H1 (cell line): ENCODE data around the gene SPP1. TPM values are rescaled to one million over a fixed set of nuclear protein-coding genes. Genes with fewer than 3 reads are reported as not detected.

Source experiments
- ATF2 ChIP-seq: IDR thresholded peaks from 2 replicates; pipeline ENCODE4 v1.6.1; 2012; ENCODE audit warnings: low read length, inconsistent platforms
- EZH2 ChIP-seq: fragments of 200-600 bp; sonication (generic); IDR thresholded peaks from 2 replicates; pipeline ENCODE4 v1.7.1; 2012; ENCODE audit warnings: low read depth, mild to moderate bottlenecking, moderate library complexity, low read length, inconsistent platforms; ENCODE audit not compliant: severe bottlenecking
- MAFK ChIP-seq: IDR thresholded peaks from 2 replicates; pipeline ENCODE4 v1.6.1; 2012; ENCODE audit warnings: low read depth, mild to moderate bottlenecking, improper control_type of control experiment, low read length
- TBP ChIP-seq: IDR thresholded peaks from 2 replicates; pipeline ENCODE4 v1.6.1; 2011; ENCODE audit warnings: low read depth, low read length, improper control_type of control experiment
- polyA plus RNA-seq, 7 experiments: library from polyadenylated mRNA; depleted of rRNA in 3 of 7; stranded (reverse) in 5 of 7; unstranded in 2 of 7; fragments of >200 nt in 5 of 7; fragments of 200-250 nt in 2 of 7; gene quantifications; 1 replicate in 5 of 7; 2 replicates in 1 of 7; 4 replicates in 1 of 7; pipeline versions ENCODE4 v1.2.1 to v1.2.3, GENCODE V29; 2011 to 2013; ENCODE audit warnings: missing spikeins in 2 of 7, mixed read lengths in 2 of 7
- total RNA-seq: library from RNA; stranded (reverse); fragmentation: NEBNext Ultra II Directional; extraction: Animal tissue kit (Norgen Biotek cat#: 25700); gene quantifications from 2 replicates; pipeline ENCODE4 v1.2.1, GENCODE V29; 2021
- TF ChIP-seq, protein P1 (sequence below): fragments of 300-600 bp; sonication (generic); IDR thresholded peaks from 2 replicates; pipeline ENCODE4 v1.7.1; 2012; ENCODE audit warnings: low read length, moderate library complexity, mild to moderate bottlenecking, inconsistent platforms; ENCODE audit not compliant: insufficient replicate concordance
- TF ChIP-seq, protein P2 (sequence below), 3 experiments: IDR thresholded peaks; 1 replicate in 2 of 3; 2 replicates in 1 of 3; pipeline versions ENCODE4 v1.5.1 to v1.6.1; 2011; ENCODE audit warnings: low read length in 3 of 3, mild to moderate bottlenecking in 3 of 3, inconsistent platforms in 2 of 3, low read depth in 1 of 3, moderate library complexity in 1 of 3; ENCODE audit not compliant: insufficient read depth in 1 of 3; ENCODE audit errors: control extremely low read depth in 1 of 3

The SPP1 gene
- total and polyA plus RNA-seq, 2 of the 8 experiments (the other 6 are each of a cell fraction or from before 2014, with no cell fraction given), result 13.7 to 26.5 TPM

- TF ChIP-seq, protein P1, sequence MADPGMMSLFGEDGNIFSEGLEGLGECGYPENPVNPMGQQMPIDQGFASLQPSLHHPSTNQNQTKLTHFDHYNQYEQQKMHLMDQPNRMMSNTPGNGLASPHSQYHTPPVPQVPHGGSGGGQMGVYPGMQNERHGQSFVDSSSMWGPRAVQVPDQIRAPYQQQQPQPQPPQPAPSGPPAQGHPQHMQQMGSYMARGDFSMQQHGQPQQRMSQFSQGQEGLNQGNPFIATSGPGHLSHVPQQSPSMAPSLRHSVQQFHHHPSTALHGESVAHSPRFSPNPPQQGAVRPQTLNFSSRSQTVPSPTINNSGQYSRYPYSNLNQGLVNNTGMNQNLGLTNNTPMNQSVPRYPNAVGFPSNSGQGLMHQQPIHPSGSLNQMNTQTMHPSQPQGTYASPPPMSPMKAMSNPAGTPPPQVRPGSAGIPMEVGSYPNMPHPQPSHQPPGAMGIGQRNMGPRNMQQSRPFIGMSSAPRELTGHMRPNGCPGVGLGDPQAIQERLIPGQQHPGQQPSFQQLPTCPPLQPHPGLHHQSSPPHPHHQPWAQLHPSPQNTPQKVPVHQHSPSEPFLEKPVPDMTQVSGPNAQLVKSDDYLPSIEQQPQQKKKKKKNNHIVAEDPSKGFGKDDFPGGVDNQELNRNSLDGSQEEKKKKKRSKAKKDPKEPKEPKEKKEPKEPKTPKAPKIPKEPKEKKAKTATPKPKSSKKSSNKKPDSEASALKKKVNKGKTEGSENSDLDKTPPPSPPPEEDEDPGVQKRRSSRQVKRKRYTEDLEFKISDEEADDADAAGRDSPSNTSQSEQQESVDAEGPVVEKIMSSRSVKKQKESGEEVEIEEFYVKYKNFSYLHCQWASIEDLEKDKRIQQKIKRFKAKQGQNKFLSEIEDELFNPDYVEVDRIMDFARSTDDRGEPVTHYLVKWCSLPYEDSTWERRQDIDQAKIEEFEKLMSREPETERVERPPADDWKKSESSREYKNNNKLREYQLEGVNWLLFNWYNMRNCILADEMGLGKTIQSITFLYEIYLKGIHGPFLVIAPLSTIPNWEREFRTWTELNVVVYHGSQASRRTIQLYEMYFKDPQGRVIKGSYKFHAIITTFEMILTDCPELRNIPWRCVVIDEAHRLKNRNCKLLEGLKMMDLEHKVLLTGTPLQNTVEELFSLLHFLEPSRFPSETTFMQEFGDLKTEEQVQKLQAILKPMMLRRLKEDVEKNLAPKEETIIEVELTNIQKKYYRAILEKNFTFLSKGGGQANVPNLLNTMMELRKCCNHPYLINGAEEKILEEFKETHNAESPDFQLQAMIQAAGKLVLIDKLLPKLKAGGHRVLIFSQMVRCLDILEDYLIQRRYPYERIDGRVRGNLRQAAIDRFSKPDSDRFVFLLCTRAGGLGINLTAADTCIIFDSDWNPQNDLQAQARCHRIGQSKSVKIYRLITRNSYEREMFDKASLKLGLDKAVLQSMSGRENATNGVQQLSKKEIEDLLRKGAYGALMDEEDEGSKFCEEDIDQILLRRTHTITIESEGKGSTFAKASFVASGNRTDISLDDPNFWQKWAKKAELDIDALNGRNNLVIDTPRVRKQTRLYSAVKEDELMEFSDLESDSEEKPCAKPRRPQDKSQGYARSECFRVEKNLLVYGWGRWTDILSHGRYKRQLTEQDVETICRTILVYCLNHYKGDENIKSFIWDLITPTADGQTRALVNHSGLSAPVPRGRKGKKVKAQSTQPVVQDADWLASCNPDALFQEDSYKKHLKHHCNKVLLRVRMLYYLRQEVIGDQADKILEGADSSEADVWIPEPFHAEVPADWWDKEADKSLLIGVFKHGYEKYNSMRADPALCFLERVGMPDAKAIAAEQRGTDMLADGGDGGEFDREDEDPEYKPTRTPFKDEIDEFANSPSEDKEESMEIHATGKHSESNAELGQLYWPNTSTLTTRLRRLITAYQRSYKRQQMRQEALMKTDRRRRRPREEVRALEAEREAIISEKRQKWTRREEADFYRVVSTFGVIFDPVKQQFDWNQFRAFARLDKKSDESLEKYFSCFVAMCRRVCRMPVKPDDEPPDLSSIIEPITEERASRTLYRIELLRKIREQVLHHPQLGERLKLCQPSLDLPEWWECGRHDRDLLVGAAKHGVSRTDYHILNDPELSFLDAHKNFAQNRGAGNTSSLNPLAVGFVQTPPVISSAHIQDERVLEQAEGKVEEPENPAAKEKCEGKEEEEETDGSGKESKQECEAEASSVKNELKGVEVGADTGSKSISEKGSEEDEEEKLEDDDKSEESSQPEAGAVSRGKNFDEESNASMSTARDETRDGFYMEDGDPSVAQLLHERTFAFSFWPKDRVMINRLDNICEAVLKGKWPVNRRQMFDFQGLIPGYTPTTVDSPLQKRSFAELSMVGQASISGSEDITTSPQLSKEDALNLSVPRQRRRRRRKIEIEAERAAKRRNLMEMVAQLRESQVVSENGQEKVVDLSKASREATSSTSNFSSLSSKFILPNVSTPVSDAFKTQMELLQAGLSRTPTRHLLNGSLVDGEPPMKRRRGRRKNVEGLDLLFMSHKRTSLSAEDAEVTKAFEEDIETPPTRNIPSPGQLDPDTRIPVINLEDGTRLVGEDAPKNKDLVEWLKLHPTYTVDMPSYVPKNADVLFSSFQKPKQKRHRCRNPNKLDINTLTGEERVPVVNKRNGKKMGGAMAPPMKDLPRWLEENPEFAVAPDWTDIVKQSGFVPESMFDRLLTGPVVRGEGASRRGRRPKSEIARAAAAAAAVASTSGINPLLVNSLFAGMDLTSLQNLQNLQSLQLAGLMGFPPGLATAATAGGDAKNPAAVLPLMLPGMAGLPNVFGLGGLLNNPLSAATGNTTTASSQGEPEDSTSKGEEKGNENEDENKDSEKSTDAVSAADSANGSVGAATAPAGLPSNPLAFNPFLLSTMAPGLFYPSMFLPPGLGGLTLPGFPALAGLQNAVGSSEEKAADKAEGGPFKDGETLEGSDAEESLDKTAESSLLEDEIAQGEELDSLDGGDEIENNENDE, result no peak
- TF ChIP-seq EZH2 (no peak), ATF2 (no peak), TBP (no peak), MAFK (no peak)
- TF ChIP-seq, protein P2, sequence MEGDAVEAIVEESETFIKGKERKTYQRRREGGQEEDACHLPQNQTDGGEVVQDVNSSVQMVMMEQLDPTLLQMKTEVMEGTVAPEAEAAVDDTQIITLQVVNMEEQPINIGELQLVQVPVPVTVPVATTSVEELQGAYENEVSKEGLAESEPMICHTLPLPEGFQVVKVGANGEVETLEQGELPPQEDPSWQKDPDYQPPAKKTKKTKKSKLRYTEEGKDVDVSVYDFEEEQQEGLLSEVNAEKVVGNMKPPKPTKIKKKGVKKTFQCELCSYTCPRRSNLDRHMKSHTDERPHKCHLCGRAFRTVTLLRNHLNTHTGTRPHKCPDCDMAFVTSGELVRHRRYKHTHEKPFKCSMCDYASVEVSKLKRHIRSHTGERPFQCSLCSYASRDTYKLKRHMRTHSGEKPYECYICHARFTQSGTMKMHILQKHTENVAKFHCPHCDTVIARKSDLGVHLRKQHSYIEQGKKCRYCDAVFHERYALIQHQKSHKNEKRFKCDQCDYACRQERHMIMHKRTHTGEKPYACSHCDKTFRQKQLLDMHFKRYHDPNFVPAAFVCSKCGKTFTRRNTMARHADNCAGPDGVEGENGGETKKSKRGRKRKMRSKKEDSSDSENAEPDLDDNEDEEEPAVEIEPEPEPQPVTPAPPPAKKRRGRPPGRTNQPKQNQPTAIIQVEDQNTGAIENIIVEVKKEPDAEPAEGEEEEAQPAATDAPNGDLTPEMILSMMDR (IDR thresholded peaks at IDR 0.05; ENCODE audit: control extremely low read depth in 1 of 3, insufficient read depth in 1 of 3, low read depth in 1 of 3, low read length in 3 of 3), result no peak
- TF ChIP-seq, all 59 proteins: peak for 0
Observed at GRCh38 chr4:87949961-87950360, 25.6 kb upstream of the SPP1 start (continued).
